AML-193 (cell line): ENCODE data around the gene HSFX1.
"Not testable (repeated sequence)": the region's sequence is repeated elsewhere in the genome, so short reads cannot be mapped to it uniquely, and the experiment has no call there.

Experiments used
- DNase-seq, 2 experiments: peaks; one replicate each; lab custom pipeline; 2025; lab: John Stamatoyannopoulos, UW

Gene HSFX1

DNA sequence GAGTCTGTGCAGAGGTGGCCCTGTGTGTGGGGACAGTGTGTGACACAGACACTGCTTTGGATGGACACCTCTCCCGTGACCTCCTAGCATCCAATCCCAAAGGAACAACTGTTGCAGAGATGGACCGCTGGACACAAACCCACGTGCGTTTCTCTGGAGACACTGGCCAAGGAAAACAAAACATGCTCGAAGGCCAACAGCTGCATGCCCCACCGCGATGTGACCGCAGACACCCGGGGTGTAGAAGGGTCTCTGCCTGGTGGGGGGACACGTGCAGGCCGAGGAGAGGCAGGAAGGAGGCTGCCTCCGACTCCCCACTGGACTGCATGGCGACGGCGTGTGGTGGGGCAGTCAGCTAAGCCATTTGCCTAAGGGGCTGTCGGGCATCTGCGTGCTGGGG, at the start of gene HSFX1:
Gene HSFX1, plus strand, starts transcription at position 301 of the 400 bp plus-strand sequence. CDS start 614 bp downstream, outside the sequence.
- not testable (repeated sequence) for DNase-seq

DNA sequence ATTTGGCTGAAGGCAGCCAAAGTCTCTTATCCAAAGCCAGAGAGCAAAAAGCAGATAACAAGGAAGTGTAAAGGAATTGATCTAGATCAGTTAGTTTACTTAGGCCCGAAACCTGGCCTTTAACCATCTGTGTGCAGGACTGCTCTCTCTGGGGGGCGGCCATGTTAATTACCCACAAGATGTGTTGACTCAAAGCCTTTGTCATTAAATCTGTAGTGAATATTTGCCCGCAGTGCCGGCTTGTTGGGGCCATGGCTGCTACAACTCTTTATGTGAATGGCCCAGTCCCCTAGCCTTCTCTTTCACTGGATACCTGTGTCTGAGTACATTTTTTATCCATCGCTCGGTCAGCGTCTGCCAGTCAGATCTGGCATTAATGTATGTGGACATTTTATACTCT, 46.6 kb upstream of the HSFX1 start:
- DNase-seq, result not testable (repeated sequence)

GRCh38 chrX:149742269-149742668, 31.6 kb upstream of the HSFX1 start:
- not testable (repeated sequence) for DNase-seq

DNA sequence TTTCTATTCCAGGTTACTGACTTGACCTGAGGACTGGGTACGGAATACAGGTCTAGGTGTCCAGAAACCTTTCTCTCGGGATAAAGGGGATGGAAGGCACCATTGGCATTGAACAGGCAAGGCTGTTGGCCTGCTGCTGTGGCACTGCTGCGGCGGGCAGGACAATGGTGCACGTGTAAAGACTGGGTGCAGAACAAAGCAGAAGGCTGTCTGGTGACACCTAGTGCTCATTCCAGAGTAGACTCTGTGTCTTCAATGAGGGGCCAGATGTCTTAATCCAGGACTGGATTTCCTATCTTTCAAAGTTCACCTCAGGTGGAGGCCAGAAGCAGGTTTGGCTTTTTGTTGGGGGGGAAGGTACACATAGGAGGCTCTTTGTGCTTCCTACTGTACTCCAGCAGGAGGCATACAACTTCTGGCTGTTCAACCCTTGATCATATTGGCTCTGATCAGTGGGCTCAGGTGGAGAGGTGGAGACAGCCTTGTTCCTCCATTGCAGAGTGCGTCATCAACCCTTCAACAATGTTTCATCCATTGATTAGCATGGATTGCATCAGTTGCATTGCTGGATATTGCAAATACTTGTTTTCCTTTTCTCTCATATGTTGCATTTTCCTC, 27.4 kb upstream of the HSFX1 start:
- not testable (repeated sequence) for DNase-seq

- no peak for DNase-seq
These were observed 16.4 kb upstream of the HSFX1 start for GRCh38 chrX:149757206-149758067.

DNA sequence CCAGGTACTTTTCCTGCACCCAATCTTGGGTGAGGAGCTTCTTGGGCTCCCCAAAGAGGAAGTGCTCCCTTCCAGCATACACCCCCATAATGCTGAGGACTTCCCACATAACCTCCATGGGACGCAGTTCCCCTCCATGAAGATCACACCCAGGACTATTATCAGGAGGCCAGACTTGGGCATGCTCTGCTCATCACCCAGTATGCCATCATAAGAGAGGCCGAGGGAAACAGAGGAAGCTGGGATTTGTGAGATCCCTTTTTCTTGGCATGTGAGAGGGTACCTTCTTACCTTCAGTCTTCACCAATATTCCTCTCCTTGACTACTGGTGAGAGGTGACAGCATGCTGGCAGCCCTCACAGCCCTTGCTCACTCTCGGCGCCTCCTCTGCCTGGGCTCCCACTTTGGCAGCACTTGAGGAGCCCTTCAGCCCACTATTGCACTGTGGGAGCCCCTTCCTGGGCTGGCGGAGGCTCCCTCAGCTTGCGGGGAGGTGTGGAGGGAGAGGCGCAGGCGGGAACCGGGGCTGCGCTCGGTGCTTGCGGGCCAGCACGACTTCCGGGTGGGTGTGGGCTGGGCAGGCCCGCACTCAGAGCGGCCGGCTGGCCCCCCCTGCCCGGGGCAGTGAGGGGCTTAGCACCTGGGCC, 15.7 kb upstream of the HSFX1 start:
- DNase-seq, result no peak

DNA sequence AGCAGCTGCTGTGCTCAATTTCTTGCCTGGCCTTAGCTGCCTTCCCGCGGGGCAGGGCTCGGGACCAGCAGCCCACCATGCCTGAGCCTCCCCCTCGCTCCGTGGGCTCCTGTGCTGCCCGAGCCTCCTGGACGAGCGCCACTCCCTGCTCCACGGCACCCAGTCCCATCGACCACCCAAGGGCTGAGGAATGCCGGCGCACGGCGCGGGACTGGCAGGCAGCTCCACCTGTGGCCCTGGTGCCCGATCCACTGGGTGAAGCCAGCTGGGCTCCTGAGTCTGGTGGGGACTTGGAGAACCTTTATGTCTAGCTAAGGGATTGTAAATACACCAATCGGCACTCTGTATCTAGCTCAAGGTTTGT, 15.2 kb upstream of the HSFX1 start:
- DNase-seq, result not testable (repeated sequence)

GRCh38 chrX:149759824-149760223, 14.0 kb upstream of the HSFX1 start:
- DNase-seq, result no peak

DNA sequence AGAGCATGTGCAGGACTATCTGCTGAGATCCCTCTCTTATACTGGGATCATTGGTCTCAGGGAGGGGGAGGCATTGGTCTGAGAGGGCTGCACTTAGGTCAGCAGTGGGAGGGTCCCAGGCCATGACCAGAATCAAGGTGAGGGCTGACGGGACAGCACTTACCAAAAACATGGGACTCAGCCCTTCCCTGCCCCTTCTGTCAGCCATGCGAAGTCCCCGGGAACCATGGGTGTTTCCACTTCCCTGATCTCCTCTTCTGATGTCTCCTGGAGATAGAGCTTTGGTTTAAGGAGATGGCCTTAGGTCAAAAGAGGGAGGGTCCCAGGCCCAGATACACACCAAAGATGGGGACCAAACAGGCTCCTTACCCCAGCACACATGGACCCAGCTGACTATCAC, 12.9 kb upstream of the HSFX1 start:
- no peak for DNase-seq

GRCh38 chrX:149761858-149762674, 11.8 kb upstream of the HSFX1 start:
- DNase-seq, result not testable (repeated sequence)

DNA sequence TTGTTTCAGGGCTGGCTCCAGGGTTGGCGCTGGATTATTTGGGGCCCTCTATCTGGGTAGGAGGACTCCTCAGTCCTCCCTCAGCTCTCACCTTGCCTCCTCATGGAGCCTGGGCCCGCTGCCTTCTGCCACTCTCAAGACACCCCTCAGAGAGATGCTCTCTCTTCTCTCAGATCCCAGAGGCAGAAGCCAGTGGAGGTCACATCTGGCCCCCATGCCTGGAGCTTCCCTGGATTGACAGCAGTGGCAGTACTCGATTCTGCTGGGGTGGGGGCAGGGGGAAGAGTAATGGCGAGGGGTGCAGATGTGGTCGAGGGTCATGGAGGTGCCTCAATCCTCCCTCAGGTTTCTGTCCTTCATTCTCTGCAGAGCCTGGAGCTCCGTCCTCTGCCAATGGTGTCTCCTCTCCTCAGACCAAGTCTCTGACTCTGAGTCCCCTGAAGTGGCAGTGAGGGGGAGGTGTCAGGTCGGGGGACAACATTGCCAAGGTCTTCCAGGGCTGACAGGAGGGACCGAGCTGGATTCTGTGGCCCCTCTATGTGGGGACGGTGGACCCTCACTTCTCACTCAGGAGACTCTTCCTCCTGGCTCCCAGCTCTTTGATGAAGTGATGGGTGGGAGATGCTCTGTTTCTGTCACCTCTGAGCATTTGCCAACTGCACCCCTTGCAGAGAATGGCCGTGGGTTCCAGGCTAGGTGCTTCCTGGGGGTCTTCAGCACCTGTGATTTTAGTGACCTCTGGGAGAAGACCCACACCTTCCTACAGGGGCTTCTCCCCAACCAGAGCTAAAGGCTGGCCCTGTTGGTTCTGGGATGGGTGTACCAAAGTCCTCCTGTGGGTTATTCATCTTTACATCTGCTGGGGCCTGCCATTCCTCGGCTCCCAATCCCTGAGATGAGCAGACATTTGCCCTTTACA, 10.9 kb upstream of the HSFX1 start:
- no peak for DNase-seq

DNA sequence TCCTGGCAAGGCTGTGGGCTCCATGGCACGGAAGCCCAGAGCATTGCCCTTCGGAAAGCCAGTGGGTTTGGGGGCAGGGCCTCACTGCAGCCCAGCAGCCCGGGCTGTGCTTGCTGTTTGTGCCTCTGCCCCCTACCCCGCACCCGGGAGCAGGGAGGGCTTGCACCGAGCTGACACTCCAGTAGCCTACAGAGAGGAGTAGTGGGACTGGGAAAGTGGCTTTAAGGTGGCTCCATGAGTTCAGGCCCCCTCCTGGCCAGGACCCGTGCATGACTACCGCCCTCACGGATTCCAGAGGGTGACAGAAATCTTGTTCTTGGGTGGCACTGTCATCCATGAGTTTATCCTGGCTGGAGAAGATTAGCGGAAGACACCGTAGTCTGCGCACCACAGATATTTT, 3.5 kb upstream of the HSFX1 start:
- not testable (repeated sequence) for DNase-seq

DNA sequence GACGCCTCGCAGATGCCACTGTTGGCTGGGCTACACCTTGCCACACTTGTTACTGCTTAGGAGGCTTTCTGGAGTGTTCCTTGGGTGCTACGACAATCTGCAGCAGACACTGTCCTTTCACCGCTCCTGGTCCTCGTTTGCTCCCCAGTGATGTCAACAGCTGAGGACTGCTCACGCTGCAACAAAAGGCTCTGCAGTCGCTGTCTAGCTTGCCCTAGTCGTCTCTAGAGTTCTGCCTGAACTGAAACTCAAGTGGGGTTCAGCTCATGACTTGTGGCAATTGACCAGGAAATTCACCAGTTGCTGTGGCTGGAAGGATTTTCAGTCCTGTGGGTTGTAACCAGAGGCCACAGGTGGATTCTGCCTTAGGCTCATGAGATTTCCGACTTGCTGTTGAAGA, 842 bp upstream of the HSFX1 start:
- DNase-seq, result not testable (repeated sequence)

- DNase-seq, result not testable (repeated sequence)
These were observed 4.1 kb downstream of the HSFX1 start for GRCh38 chrX:149777999-149778398.

- not testable (repeated sequence) for DNase-seq
These were observed 7.9 kb downstream of the HSFX1 start, which contains the start of gene MAGEA9 for GRCh38 chrX:149781727-149782126. Gene MAGEA9, plus strand, starts transcription at chrX:149781930. Its CDS starts 4,281 bp downstream, at chrX:149786211.

DNA sequence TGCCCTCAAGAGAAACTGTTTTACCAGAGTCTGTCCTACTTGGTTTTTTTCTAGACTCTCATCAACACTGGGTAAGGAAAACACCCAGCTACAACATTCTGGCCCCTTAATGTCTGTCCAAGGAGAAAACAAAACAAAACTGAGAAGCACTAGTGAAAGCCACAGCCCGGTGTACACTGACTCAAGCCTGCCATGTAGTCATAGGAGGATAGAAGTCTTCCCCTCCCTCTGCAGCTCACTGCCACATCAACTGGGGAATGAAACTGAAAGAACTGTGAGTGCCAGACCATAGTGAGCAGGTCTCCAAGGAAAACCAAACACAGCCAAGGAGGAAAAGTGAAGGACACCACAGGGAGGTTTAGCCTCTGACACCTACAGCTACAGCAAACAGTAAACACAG, 21.7 kb downstream of the HSFX1 start:
- not testable (repeated sequence) for DNase-seq

GRCh38 chrX:149799095-149799714, 25.3 kb downstream of the HSFX1 start:
- no peak for DNase-seq

- no peak for DNase-seq
These were observed 26.1 kb downstream of the HSFX1 start for GRCh38 chrX:149799938-149800337.

DNA sequence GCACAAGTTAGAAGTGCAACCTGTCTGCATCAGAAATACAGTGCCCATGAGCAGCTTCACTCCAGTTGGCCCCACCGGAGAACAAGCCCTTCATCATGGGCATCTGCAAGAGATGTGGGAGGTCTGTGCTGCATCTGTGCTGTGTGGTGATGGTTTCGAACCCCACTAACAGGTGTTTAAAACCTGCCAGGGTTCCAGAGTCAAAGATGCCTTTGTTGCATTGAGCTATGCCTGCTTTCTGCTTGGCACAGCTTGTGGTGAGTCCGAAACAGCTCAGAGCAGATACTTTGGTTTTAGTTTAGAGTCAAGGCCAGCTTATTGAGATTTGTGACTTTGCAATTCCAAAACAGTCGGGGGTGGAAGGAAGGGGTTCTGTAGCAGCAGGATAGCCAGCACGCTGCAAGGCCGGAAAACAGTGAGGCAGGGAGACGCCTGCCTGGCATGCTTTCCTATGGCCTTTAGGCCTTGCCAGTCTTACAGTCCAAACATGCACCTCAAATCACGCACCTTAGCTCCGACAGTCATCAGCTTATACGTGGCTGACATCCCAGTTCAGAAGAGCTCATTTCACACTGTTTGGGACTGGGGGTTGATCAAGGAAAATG, 29.7 kb downstream of the HSFX1 start:
- DNase-seq, result no peak

GRCh38 chrX:149804102-149804501, 30.2 kb downstream of the HSFX1 start:
- no peak for DNase-seq
